Stimulated activated CD8-positive, alpha-beta memory T cell treated with anti-CD3 and anti-CD28 coated beads, Interleukin-15, amount 100 ng/mL, for 48 hours (primary cell): ENCODE measurements around the gene ABCF3.
A peak's percentile ranks its signal among the peaks of the same experiment; 100 is the strongest.
"Not testable (repeated sequence)": the region's sequence is repeated elsewhere in the genome, so short reads cannot be mapped to it uniquely, and the experiment has no call there.

Experiments used
- DNase-seq, 2 donors: peaks; one replicate each; pipeline ENCODE4 v3.0.0-alpha.2; 2020; ENCODE audit warnings: low read depth in 2 of 2

ABCF3 gene

GRCh38 chr3:184186184-184186901 is at the start of gene ABCF3:
TSS of gene ABCF3 (plus strand) at chr3:184186199. CDS start at chr3:184186208, 9 bp downstream.
- DNase-seq: no peak

GRCh38 chr3:184140436-184140835 is 45.6 kb upstream of the ABCF3 start:
- no peak for DNase-seq

GRCh38 chr3:184142199-184142598 is 43.8 kb upstream of the ABCF3 start:
- no peak for DNase-seq

- DNase-seq: no peak
Observed at GRCh38 chr3:184143327-184143726, 42.7 kb upstream of the ABCF3 start.

GRCh38 chr3:184144505-184144904 is 41.5 kb upstream of the ABCF3 start:
- no peak for DNase-seq

GRCh38 chr3:184145111-184145524 is 40.9 kb upstream of the ABCF3 start:
- no peak for DNase-seq

- no peak for DNase-seq
Observed at GRCh38 chr3:184145751-184146270, 40.2 kb upstream of the ABCF3 start.

- DNase-seq: no peak
Observed at GRCh38 chr3:184148076-184148475, 37.9 kb upstream of the ABCF3 start.

GRCh38 chr3:184149123-184149522 is 36.9 kb upstream of the ABCF3 start:
- no peak for DNase-seq

- not testable (repeated sequence) for DNase-seq
Observed at GRCh38 chr3:184149770-184150169, 36.2 kb upstream of the ABCF3 start.

GRCh38 chr3:184154885-184155643 is 30.9 kb upstream of the ABCF3 start, which contains the start of gene DVL3:
TSS of gene DVL3 (plus strand) at chr3:184155377. CDS start at chr3:184155636, 259 bp downstream.
- DNase-seq: peak in 1 of 2 donors; percentile 42

- DNase-seq: no peak
Observed at GRCh38 chr3:184155644-184156521, 30.1 kb upstream of the ABCF3 start.

- DNase-seq: no peak
Observed at GRCh38 chr3:184156522-184156955, 29.5 kb upstream of the ABCF3 start.

GRCh38 chr3:184157206-184157605 is 28.8 kb upstream of the ABCF3 start:
- no peak for DNase-seq

- DNase-seq: no peak
Observed at GRCh38 chr3:184158404-184158803, 27.6 kb upstream of the ABCF3 start.

- no peak for DNase-seq
Observed at GRCh38 chr3:184160456-184160855, 25.5 kb upstream of the ABCF3 start.

- not testable (repeated sequence) for DNase-seq
Observed at GRCh38 chr3:184162571-184163070, 23.4 kb upstream of the ABCF3 start.

- DNase-seq: no peak
Observed at GRCh38 chr3:184164648-184165330, 21.2 kb upstream of the ABCF3 start.

GRCh38 chr3:184165543-184165942 is 20.5 kb upstream of the ABCF3 start:
- DNase-seq: no peak

- DNase-seq: no peak
Observed at GRCh38 chr3:184166671-184167070, 19.3 kb upstream of the ABCF3 start.

GRCh38 chr3:184167786-184168185 is 18.2 kb upstream of the ABCF3 start:
- DNase-seq: no peak
